Natural killer cell (primary cell): ENCODE data around the gene AMPD3. TPM values are rescaled to one million over a fixed set of nuclear protein-coding genes. Genes with fewer than 3 reads are reported as not detected.

ENCODE experiments used
- ATAC-seq, 3 donors: fragments of 150-1000 bp in 2 of 3; fragments of 200-7000 bp in 1 of 3; cut with Tn5 transposase; 1 replicate in 1 of 3; 2 replicates in 2 of 3; pipeline ENCODE4 v1.10.0; 2021; ENCODE audit warnings: mild to moderate bottlenecking in 2 of 3, moderate library complexity in 2 of 3
- DNase-seq, 2 donors: peaks; one replicate each; pipeline versions ENCODE4 v3.0.0 to v3.0.0-alpha.2; 2013 to 2021; ENCODE audit warnings: mixed read lengths in 1 of 2
- H3K27ac ChIP-seq: one replicate; pipeline ENCODE4 v1.5.1; 2013; ENCODE audit warnings: mild to moderate bottlenecking, low read length
- H3K27me3 ChIP-seq: one replicate; pipeline ENCODE4 v1.6.1; 2013; ENCODE audit warnings: low read length; ENCODE audit not compliant: control insufficient read depth, insufficient read depth
- H3K36me3 ChIP-seq: one replicate; pipeline ENCODE4 v1.6.1; 2013; ENCODE audit warnings: low read length; ENCODE audit not compliant: control insufficient read depth, insufficient read depth
- H3K4me1 ChIP-seq: one replicate; pipeline ENCODE4 v1.6.1; 2013; ENCODE audit warnings: low read length; ENCODE audit not compliant: control insufficient read depth, insufficient read depth
- H3K4me3 ChIP-seq: one replicate; pipeline ENCODE4 v1.5.1; 2013; ENCODE audit warnings: low read length
- H3K9me3 ChIP-seq: one replicate; pipeline ENCODE4 v1.6.1; 2013; ENCODE audit warnings: low read length; ENCODE audit not compliant: control insufficient read depth, insufficient read depth
- H3K27ac Mint-ChIP-seq, 2 donors: one replicate each; pipeline ENCODE4 v1.8.0; 2022; ENCODE audit warnings: mild to moderate bottlenecking in 2 of 2, mixed read lengths in 2 of 2, moderate library complexity in 1 of 2
- H3K27me3 Mint-ChIP-seq, 2 donors: one replicate each; pipeline ENCODE4 v1.8.0; 2022; ENCODE audit warnings: low read depth in 2 of 2, mixed read lengths in 2 of 2
- H3K36me3 Mint-ChIP-seq: one replicate; pipeline ENCODE4 v1.8.0; 2022; ENCODE audit warnings: mixed read lengths
- H3K4me1 Mint-ChIP-seq, 2 donors: one replicate each; pipeline ENCODE4 v1.8.0; 2022; ENCODE audit warnings: mixed read lengths in 2 of 2
- H3K4me3 Mint-ChIP-seq: one replicate; pipeline ENCODE4 v1.8.0; 2022; ENCODE audit warnings: mild to moderate bottlenecking, moderate library complexity, mixed read lengths
- H3K9me3 Mint-ChIP-seq, 2 donors: one replicate each; pipeline ENCODE4 v1.8.0; 2022; ENCODE audit warnings: mixed read lengths in 2 of 2
- CTCF ChIP-seq: fragments of 200-600 bp; IDR thresholded peaks from one replicate; pipeline ENCODE4 v1.8.0; 2022; ENCODE audit warnings: antibody characterized with exemption
- WGBS: methylation state at CpG from one replicate; pipeline ENCODE4 v1.1.7; 2013; ENCODE audit warnings: missing lambda C conversion rate; ENCODE audit not compliant: insufficient coverage; 5-methylcytosine and 5-hydroxymethylcytosine counted together
- intact Hi-C: fragments of 100-400 bp; cut with micrococcal nuclease; formaldehyde crosslinking; loops from one replicate; pipeline ENCODE4 v1.14.2; 2022
- total RNA-seq, 4 donors: library from RNA; stranded (reverse); fragments of 120-200 nt in 1 of 4; gene quantifications; one replicate each; pipeline versions ENCODE4 v1.2.3 to v1.2.4, GENCODE V29; 2013 to 2022

AMPD3 gene
- total RNA-seq, 3 donors from 2014 or later (not counting 1 experiment from before 2014, with no cell fraction given): 5.5 to 9.2 (median 6.8) TPM

GRCh38 chr11:10438458-10438857 lies 16.6 kb upstream of the AMPD3 start:
- Histone ChIP-seq H3K27ac (no peak overlapping the region), H3K4me1 (peaks cover 16% of the 10 kb centered on the region), H3K27me3 (no peaks in the 10 kb centered on the region), H3K9me3 (no peaks in the 10 kb centered on the region), H3K4me3 (no peak overlapping the region), H3K36me3 (no peaks in the 10 kb centered on the region)
- Mint-ChIP-seq H3K27ac (no peak overlapping the region), H3K4me1 (peaks cover 20% of the 10 kb centered on the region in 2 donors), H3K4me3 (no peak overlapping the region), H3K9me3 (no peaks in the 10 kb centered on the region), H3K36me3 (no peaks in the 10 kb centered on the region), H3K27me3 (peaks cover 41 to 43% of the 10 kb centered on the region in 2 donors)
- ATAC-seq (no peak), DNase-seq (no peak)
- intact Hi-C loops: no loop called here
- TF ChIP-seq CTCF: no peak

DNA sequence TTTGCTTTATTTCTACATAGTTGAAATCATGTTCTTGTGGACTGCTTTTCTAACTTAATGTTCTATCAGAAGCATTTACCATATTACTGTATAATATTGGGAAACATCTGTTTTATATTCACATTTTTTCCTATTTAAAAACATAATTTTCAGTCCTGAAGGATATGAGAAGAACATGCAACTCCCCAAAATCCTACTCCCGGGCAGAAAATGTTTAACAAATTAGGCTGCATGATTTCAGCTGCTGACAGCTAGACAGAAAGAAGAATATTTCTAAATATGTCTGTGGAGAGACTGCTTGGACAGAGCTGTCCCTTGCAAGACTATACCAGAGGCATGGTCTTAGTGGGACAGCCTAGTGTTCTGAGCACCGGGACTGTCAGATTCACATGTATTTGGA lies 15.7 kb upstream of the AMPD3 start:
- Mint-ChIP-seq H3K27me3 (peaks cover 39 to 42% of the 10 kb centered on the region in 2 donors), H3K27ac (no peak overlapping the region), H3K4me1 (peaks cover 20% of the 10 kb centered on the region in 2 donors), H3K36me3 (no peaks in the 10 kb centered on the region), H3K4me3 (no peak overlapping the region), H3K9me3 (no peaks in the 10 kb centered on the region)
- 99% methylated on average over 2 of the region's 2 CpGs for WGBS
- TF ChIP-seq CTCF: no peak
- Histone ChIP-seq H3K4me1 (peaks cover 16% of the 10 kb centered on the region), H3K27ac (no peak overlapping the region), H3K27me3 (no peaks in the 10 kb centered on the region), H3K4me3 (no peak overlapping the region), H3K9me3 (no peaks in the 10 kb centered on the region), H3K36me3 (no peaks in the 10 kb centered on the region)
- DNase-seq (no peak), ATAC-seq (no peak)
- intact Hi-C loops: no loop called here

GRCh38 chr11:10439924-10440323 lies 15.1 kb upstream of the AMPD3 start:
- no peak overlapping the region for H3K4me3 Mint-ChIP-seq
- ATAC-seq (no peak), DNase-seq (no peak)
- Histone ChIP-seq H3K36me3 (no peaks in the 10 kb centered on the region), H3K4me1 (peaks cover 16% of the 10 kb centered on the region), H3K4me3 (no peak overlapping the region), H3K9me3 (no peaks in the 10 kb centered on the region), H3K27me3 (no peaks in the 10 kb centered on the region), H3K27ac (no peak overlapping the region)
- no peaks in the 10 kb centered on the region for H3K9me3 Mint-ChIP-seq
- intact Hi-C loops: loop anchor here (5.0 kb wide), 1 partner anchor 302 kb away; no protein-coding TSS in a partner anchor
- no peak for TF ChIP-seq CTCF
- 98% methylated on average over 6 of the region's 6 CpGs for WGBS
- H3K27ac Mint-ChIP-seq: no peak overlapping the region
- H3K27me3 Mint-ChIP-seq: peaks cover 42 to 43% of the 10 kb centered on the region in 2 donors
- peaks cover 20% of the 10 kb centered on the region in 2 donors for H3K4me1 Mint-ChIP-seq
- H3K36me3 Mint-ChIP-seq: no peaks in the 10 kb centered on the region

DNA sequence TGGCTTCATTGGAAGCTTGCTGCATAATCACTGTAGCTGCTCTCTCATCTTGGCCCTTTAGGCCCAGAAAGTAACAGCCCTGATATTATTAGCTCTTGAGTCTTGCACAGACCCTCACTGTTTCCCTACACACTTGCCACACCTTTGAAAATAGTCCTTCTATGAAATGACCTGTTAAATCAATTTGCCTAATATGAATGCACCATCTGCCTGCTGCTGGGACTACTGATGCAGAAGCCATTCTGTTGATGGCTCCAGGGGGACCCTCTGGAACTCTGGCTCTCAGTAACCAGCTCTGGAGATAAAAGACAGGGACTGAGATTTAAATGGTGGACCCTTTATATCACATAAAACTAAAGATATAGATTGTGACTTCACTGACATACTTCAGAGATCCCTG lies 14.7 kb upstream of the AMPD3 start:
- Histone ChIP-seq H3K36me3 (no peaks in the 10 kb centered on the region), H3K27me3 (peaks cover 2% of the 10 kb centered on the region), H3K27ac (no peak overlapping the region), H3K4me3 (no peak overlapping the region), H3K9me3 (no peaks in the 10 kb centered on the region), H3K4me1 (peaks cover 16% of the 10 kb centered on the region)
- Mint-ChIP-seq H3K4me3 (no peak overlapping the region), H3K9me3 (no peaks in the 10 kb centered on the region), H3K4me1 (peaks cover 20% of the 10 kb centered on the region in 2 donors), H3K36me3 (no peaks in the 10 kb centered on the region), H3K27ac (no peak overlapping the region), H3K27me3 (peaks cover 42 to 46% of the 10 kb centered on the region in 2 donors)
- DNase-seq (no peak), ATAC-seq (no peak)
- TF ChIP-seq CTCF: no peak
- intact Hi-C loops: loop anchor here (5.0 kb wide), 1 partner anchor 302 kb away; no protein-coding TSS in a partner anchor
